Spleen (tissue), 7 donors: ENCODE results near the gene AQP12A.

Experiments
- CTCF ChIP-seq, 11 experiments: fragments of 200-600 bp in 7 of 11; fragments of 450-650 bp in 4 of 11; sonication (generic) in 4 of 11; IDR thresholded peaks in 8 of 11; conservative IDR thresholded peaks in 3 of 11; 1 replicate in 7 of 11; 2 replicates in 4 of 11; pipeline versions ENCODE4 v1.4.0 to v1.8.0; 2016 to 2021; ENCODE audit warnings: antibody characterized with exemption in 11 of 11, inconsistent platforms in 4 of 11, mild to moderate bottlenecking in 1 of 11
- POLR2A ChIP-seq, 3 donors: fragments of 450-650 bp; IDR thresholded peaks; one replicate each; pipeline ENCODE4 v1.5.1; 2017; ENCODE audit warnings: antibody characterized with exemption in 3 of 3, mild to moderate bottlenecking in 1 of 3
- donor health status: DM: no; HTN: no; CAD: no; lungs with moderate emphysema.
- donor health status: DM: no; HTN: no; CAD: no.
- donor health status: DM: no; HTN: no; CAD: no.

- TF ChIP-seq CTCF (IDR thresholded peaks at IDR 0.05 in 8 of 11, conservative IDR thresholded peaks at IDR 0.05 in 3 of 11): no peak
- TF ChIP-seq POLR2A (IDR thresholded peaks at IDR 0.05): no peak
Measured at GRCh38 chr2:240722796-240723735, 31.4 kb downstream of the AQP12A start.
